Pulmonary artery endothelial cell (primary cell): ENCODE measurements around the gene NISCH. TPM values are rescaled to one million over a fixed set of nuclear protein-coding genes. Genes with fewer than 3 reads are reported as not detected.

Experiments
- DNase-seq: peaks from one replicate; pipeline ENCODE4 v3.0.0-alpha.2; 2011; ENCODE audit warnings: low read depth, low spot score
- total RNA-seq: library from RNA; depleted of rRNA; stranded (reverse); fragments of >200 nt; gene quantifications from 2 replicates; pipeline ENCODE4 v1.2.3, GENCODE V29; 2014

Gene NISCH
- total RNA-seq, 1 donor from 2014 or later, result 57.2 TPM

DNA sequence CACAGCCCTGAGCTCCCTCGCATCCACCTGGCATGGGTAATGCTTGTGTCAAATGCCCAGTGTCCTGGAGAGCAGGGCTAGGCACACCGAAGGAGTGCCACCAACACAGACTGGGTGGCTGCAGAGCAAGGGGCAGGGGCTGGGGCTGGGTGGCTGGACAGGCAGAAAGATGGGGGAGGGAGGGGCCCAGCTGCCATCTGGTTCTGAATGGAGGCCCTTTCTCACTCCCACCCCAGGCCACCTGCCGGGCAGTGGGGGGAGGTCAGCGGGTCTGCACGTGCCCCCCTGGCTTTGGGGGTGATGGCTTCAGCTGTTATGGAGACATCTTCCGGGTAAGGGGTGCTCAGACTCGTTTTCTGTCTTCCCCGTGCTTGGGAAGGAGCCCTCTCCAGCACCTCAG lies 56.7 kb downstream of the NISCH start:
- DNase-seq, result no peak

DNA sequence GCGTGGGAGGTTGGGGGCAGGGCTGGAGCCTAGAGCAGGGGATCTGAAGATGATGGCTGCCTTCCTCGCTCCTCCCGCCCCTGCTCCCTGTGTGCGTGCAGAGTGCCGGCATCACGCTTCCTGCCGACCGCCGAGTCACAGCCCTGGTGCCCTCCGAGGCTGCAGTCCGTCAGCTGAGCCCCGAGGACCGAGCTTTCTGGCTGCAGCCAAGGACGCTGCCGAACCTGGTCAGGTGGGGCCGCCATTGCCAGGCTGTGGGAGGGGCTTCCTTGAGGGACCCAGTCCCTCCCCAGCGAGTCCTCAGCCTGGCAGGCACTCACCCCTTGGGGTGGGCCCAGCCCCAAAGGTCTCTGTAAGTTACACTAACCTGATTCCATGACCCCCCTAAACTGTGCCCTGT lies 57.3 kb downstream of the NISCH start:
- DNase-seq, result no peak

GRCh38 chr3:52513281-52513680 lies 57.9 kb downstream of the NISCH start:
- DNase-seq, result no peak

DNA sequence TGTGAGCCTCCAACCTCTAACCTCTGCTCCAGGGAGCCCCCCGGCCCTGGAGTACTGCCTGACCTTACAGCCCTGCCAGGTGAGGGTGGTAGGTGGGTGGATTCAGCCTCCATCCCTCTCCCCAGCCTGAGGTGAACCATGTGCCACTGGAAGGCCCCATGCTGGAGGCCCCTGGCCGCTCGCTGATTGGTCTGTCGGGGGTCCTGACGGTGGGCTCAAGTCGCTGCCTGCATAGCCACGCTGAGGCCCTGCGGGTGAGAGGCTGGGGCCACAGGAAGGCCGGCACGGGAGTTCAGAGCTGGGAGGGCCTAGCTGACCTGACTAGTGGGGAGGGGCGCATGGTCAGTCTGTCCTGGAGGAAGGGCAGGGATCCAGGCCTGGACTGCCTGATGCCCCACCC lies 59.2 kb downstream of the NISCH start:
- DNase-seq, result no peak

GRCh38 chr3:52515192-52515591 lies 59.8 kb downstream of the NISCH start:
- DNase-seq, result no peak

DNA sequence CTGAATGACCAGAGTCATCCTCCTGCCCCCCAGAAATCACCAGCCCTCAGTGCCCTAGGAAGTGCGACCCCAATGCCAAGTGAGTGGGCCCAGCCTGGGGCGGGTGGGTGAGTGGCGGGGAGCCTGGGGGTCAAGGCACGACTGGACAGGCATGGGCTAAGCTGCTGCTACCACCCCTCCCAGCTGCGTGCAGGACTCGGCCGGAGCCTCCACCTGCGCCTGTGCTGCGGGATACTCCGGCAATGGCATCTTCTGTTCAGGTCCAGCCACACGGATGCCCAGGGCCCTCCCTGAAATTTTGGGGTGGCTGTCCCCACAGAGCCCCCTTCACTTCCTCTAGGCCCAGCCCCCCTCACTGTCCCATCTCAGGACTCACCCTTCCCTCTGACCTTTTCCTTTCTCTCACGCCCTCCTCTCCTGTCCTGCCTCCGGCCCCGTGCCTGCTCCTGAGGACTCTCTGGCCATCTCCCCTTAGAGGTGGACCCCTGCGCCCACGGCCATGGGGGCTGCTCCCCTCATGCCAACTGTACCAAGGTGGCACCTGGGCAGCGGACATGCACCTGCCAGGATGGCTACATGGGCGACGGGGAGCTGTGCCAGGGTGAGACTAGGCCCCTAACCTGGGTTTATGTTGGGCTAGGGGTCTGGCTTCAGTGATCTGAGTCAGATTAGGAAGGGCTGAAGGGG lies 61.2 kb downstream of the NISCH start:
- DNase-seq, result no peak

- no peak for DNase-seq
Observed at GRCh38 chr3:52517796-52518722, 62.7 kb downstream of the NISCH start.

GRCh38 chr3:52518723-52519444 lies 63.5 kb downstream of the NISCH start:
- DNase-seq, result no peak

- no peak for DNase-seq
Observed at GRCh38 chr3:52519445-52520140, 64.2 kb downstream of the NISCH start.

- no peak for DNase-seq
Observed at GRCh38 chr3:52520141-52520667, 64.8 kb downstream of the NISCH start.

DNA sequence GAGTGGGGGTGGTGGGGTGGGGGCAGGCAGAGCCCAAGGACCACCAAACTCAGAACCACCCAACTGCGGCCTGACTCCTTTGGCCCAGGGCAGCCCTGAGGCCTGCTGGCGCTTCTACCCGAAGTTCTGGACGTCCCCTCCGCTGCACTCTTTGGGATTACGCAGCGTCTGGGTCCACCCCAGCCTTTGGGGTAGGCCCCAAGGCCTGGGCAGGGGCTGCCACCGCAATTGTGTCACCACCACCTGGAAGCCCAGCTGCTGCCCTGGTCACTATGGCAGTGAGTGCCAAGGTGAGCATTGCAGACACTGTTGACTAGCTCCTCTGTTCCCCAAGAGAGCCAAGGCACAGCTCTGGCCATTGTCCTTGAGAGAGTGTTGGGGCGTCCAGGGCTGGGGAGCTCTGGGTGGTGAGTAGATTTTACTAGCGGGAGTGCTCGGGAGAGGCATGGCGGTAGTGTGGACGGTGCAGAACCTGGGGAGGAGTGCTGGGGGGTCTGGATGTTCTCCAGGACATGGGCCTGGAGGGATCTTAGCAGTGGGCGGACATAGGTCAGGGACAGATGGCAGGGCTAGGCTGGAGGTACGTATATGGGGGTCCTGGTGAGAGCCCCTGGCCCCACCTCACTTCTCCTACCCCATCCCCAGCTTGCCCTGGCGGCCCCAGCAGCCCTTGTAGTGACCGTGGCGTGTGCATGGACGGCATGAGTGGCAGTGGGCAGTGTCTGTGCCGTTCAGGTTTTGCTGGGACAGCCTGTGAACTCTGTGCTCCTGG lies 65.5 kb downstream of the NISCH start:
- no peak for DNase-seq

DNA sequence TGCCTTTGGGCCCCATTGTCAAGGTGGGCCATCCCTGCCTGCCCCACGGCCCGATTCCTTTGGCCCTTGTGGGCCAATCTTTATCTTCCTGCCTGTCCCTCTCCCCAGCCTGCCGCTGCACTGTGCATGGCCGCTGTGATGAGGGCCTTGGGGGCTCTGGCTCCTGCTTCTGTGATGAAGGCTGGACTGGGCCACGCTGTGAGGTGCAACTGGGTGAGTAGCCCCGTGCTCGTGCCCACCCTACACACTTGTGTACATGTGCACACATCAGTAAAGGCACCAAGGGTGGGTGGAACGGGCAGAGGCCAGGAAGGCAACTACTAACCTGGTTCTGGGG lies 66.1 kb downstream of the NISCH start:
- DNase-seq, result no peak

- no peak for DNase-seq
Observed at GRCh38 chr3:52521881-52522650, 66.7 kb downstream of the NISCH start.

DNA sequence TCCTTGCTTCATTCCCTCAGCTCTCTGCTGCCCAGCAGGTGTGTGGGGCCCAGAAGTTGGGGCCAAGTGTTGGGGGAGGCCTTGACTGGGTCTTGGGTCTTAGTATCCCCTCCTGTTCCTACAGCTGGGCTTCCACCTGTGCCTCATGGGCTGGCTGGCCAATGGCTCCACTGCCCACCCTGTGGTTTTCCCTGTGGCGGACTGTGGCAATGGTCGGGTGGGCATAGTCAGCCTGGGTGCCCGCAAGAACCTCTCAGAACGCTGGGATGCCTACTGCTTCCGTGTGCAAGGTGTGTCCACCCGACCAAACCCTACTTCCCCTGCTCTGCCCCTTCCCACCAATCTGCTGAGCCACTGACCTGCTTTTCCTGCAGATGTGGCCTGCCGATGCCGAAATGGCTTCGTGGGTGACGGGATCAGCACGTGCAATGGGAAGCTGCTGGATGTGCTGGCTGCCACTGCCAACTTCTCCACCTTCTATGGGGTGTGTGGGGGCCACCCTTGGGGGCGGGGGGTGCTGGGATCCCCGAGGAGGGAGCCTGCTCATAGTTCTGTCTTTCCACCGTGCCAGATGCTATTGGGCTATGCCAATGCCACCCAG lies 67.3 kb downstream of the NISCH start:
- DNase-seq, result no peak

DNA sequence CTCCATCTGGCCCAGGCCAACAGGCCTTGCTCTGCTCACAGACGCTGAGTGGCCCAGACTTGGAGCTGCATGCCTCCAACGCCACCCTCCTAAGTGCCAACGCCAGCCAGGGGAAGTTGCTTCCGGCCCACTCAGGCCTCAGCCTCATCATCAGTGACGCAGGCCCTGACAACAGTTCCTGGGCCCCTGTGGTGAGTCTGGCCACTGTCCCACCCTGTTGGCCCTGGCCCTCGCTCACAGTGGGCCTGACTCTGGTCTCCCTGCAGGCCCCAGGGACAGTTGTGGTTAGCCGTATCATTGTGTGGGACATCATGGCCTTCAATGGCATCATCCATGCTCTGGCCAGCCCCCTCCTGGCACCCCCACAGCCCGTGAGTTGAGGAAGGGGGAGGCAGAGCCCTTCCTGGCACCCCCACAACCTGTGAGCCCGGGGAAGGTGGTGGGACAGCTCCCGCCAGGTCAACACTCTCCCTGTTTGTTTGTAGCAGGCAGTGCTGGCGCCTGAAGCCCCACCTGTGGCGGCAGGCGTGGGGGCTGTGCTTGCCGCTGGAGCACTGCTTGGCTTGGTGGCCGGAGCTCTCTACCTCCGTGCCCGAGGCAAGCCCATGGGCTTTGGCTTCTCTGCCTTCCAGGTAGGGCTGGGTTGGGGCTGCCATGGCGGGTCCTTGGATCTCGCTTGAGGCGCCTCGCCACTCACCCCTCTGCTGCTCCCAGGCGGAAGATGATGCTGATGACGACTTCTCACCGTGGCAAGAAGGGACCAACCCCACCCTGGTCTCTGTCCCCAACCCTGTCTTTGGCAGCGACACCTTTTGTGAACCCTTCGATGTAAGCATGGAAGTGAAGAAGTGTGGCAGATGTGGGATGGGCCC lies 68.2 kb downstream of the NISCH start:
- DNase-seq, result no peak

GRCh38 chr3:52524258-52524751 lies 68.9 kb downstream of the NISCH start:
- DNase-seq, result no peak

GRCh38 chr3:52524752-52525679 lies 69.6 kb downstream of the NISCH start:
- no peak for DNase-seq
